ENCODE measurements around the gene GSG1L.

The GSG1L gene

GRCh38 chr16:27806986-27807385, 256.5 kb downstream of the GSG1L start:
- no peak for ATAC-seq

DNA sequence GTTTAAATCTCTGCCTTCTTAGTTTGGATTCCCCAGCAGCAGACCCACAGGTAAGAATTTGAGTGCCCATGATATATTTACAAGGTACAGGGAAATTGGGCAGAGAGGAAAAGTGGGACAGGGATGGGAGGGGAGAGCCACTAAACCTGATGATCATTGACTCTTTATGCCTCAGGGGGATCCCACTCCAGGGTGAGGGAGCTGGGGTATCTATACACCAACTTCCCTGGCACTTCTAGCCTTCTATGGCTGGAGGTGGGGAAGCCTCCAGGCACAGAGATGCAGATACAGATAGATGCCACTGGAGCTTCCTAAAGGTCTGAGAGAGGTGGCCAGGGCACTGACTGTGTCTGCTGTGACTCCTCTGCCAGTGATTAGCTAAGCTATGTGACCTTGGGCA, 257.1 kb downstream of the GSG1L start:
- ATAC-seq, result no peak

DNA sequence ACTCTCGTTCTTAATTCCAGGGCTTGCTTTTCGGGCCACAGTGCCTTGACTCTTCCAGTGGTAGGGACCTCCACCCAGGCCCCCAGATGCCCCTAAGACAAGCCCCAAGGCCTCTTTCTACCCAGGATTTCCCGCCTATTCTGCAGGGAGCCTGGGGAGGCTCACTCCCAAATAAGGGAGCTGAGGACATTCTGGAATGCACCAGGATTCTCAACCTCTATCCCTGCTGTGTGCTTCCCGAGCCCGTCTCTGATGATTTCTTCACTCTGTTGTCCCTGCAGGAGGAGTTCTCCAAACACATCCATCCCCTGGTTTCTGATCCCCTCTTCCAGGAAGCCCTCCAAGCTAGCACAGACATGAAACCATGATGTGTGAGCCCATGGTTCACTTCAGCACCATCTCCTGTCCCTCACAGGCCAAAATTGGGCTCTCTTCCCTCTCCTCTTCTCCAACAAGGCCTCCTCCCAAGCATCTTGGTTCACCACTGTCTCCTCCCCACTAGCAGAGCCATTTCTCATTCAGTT, 257.6 kb downstream of the GSG1L start:
- no peak for ATAC-seq

DNA sequence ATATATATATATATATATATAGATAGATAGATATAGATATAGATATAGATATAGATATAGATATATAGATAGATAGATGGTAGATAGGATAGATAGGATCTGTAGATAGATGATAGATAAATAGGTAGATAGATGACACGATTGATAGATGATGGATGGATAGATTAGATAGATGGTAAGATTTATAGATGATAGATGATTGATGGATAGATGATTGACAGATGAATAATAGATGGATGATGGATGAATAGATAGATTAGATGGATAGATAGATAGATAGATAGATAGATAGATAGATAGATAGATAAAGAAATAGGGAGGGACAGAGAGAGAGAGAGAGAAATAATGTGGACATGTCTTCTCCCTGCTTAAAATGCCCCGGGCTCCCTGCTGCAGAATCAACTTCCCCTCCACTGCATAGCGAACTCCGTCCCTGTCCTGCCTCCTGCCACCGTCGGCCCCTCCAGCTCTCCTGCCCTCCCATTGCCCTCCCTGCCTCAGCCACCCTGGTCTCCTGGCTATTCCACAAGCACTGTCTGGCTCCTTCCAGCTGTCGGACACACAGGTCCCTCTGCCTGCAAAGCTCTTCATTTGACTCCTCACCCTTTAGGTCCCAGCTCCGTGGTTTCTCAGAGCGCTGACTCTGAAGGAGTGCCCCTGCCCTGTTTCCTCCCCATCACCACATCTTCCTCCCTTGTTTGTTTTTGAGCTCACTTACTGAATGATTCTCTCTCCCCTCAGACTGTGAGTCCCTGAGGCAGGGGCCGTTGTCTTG, 259.6 kb downstream of the GSG1L start:
- ATAC-seq, result no peak

- ATAC-seq, result no peak
Measured at GRCh38 chr16:27802664-27803439, 260.7 kb downstream of the GSG1L start.

DNA sequence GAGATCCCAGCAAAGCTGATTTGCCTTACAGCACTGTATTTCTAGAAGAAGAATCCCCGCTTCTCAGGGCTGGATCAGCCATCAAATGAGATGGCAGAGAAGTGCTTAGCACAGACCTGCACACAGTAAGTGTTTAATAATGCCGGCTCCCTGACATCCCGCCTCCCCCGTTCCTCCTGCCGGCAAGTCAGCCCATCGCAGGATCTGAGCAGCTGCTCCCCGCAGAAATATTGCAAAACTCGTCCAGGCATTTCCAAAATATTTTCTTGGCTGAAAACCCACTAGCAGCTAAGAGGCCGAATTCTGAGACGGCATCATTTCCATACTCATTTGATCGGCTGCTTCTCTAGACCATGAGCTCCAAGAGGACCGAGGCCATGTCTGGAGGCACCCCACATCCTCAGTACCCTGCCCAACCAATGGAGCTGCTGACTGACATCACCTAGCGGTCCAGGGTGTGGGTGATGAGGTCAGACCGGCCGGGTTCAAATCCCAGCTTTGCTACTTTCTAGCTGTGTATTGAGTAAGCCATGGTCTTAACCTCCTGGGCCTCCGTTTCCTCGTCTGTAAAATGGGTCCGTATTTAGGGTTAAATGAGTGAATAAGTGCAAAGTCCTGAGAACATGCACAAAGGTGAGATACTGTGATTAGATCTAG, 262.1 kb downstream of the GSG1L start:
- no peak for ATAC-seq

DNA sequence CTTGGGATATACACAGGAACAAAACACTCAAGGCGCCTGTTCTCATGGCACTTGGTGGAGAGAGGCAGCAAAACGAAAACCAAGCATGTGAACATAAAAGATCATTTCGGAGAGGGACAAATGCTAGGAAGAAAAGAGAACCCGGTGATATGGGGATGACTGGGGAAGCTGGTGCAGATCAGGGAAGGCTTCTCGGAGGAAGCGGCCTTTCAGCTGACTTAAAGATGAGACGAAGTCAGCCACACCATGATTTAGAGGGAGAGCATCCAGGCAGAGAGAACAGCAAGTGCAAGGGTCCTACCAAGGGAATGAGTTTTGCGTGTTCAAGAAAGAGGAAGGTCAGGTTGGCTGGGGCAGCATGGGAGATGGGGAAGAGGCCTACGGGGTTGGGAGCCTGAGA, 262.7 kb downstream of the GSG1L start:
- ATAC-seq, result no peak

DNA sequence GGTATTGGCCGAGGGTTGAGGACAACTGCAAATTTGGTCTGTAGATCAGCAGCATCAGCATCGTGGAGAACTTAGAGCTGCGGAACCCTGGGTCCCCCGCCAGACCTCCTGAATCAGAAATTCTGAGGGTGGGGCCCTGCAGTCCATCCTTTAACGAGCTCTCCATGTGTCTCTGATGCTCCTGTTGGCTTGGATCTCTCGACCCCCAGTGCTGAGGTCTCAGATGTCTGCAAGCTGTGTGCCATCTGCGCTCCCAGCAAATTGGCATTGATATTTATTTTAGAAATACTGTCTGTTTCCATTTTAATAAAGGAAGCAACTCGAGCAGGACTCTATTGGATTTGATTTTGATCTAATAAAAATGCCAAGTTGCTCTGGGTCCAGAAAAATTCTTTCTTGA, 263.6 kb downstream of the GSG1L start:
- no peak for ATAC-seq

DNA sequence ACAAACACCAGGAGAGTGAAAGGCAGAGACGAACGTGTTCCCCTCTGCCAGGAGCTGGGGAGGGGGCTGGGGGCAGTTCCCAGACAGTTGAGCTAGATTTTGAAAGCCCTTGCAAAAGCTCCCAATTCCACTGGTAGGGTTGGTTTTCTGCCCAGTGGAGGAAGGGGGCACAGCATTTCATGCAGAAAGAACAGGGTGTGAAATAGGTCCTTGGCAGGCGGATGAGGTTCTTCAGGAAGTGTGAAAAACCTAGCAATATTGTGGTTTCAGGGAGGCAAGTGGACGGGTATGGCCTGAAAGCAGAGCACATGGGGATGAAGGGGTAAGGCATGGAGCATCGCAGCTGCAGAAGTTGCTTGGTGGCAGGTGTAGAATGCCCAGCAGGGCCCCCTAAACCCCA, 265.3 kb downstream of the GSG1L start:
- no peak for ATAC-seq

DNA sequence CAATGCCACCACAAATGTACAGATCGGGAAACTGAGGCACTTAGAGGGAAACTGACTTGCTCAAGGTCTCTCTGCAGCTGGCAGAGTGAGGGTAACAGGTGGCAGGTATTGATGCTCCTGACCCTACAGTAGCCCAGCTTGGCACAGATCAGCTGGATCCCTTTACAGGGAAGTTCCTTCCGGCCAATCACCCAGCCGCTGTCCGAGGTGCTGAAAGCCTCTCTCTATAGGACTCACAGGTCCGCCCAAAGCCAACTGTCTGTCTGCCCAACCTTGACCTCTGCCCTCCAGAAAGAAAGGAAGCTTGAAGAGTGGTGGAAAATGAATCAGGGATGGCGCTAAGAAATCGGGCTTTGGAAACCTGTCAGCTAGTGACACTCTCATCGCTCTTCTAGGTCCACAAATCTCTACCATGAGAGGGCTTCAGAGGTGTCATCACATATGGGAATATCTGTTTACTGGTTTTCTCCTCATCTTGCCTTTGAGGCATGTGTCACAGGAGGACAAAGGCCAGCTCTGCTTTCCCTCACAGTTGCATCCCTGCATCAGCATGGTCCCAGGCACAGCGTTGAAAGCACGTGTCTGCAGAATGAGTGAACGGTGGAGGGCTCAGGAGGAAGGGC, 267.4 kb downstream of the GSG1L start:
- ATAC-seq, result no peak

GRCh38 chr16:27793249-27793622, 270.3 kb downstream of the GSG1L start:
- no peak for ATAC-seq

DNA sequence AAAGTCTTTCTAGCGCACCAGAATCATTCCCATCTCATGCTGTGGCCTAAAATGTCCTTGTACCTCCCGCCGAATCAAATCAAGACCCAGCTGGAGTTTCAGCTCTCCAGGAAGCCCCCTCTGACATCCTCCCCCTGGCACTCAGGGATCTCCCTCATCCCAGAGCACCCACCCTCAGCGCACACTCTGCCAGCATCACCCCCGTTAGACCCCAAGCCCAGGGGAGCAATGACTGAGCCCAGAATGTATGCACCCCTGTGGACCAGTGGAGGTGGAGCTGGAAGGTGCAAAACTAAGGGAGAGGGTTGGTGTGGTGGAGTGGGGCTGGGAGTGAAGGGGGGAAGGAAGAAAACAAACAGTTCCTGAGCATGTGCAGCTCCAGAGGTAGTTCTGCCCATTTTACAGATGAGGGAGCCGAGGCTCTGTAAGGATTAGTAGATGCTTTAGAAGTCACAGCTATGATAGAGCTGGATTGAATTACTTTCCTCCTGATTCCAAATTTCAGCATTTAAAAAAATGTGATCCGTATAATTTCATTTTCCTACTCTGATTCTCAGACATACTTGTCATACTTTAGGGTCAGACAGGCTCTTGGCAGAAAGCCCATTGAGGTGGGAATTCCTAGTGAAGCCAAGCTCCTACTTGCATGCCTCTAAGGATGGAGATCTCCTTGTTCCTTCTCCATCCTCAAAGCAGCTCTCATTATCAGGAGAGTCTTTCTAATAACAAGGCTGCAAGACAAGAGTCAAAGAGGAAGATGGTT, 270.8 kb downstream of the GSG1L start:
- ATAC-seq, result no peak

DNA sequence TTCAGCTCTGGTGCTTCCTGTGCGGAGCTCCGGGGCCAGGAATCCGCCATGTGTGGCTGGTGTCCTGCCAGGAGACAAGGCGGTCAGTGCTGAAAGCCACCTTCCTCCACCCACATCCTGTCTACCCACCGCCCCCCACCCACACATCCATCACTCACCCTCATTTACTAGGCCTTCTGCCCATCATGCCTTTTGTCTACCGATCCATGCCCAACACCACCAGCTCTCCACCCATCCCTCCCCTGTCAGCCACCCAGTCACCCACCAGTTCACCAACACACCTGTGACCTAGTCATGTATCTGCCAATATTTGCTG, 272.2 kb downstream of the GSG1L start:
- ATAC-seq, result no peak

GRCh38 chr16:27790546-27791403, 272.7 kb downstream of the GSG1L start:
- ATAC-seq, result no peak

- no peak for ATAC-seq
Measured at GRCh38 chr16:27789595-27790241, 273.8 kb downstream of the GSG1L start.

DNA sequence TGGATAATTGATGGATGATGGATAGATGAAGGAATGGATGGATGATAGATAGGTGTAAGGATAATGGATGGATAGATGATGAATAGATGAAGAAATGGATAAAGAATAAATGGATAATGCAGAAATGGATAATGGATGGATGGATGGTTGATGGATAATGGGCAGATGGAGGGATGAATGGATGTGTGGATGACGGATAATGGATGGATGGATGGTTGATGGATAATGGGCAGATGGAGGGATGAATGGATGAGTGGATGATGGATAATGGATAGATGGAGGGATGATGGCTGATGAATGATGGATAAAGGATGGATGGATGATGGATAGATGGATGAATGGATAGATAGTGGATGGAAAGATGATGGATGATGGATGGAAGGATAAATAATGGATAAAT, 274.4 kb downstream of the GSG1L start:
- no peak for ATAC-seq

DNA sequence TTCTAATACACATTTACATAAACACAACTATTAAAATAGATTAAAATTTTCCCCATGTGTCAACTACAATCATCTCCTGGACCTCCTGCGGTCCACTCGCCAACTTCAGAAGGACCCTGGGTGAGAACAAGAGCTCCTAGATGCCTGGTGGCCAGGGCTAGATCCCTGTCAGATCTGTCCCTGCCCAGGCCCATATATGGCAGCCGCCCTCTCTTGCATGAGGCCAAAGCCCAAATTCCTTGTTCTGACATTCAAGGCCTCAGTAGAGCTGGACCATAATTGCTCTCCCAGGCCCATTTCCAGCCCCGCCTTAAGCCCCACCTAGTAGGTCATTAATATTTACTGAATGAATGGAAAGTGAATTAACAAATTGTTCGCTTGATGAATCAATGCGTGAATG, 275.8 kb downstream of the GSG1L start:
- no peak for ATAC-seq

GRCh38 chr16:27786923-27787625, 276.4 kb downstream of the GSG1L start:
- ATAC-seq, result no peak

DNA sequence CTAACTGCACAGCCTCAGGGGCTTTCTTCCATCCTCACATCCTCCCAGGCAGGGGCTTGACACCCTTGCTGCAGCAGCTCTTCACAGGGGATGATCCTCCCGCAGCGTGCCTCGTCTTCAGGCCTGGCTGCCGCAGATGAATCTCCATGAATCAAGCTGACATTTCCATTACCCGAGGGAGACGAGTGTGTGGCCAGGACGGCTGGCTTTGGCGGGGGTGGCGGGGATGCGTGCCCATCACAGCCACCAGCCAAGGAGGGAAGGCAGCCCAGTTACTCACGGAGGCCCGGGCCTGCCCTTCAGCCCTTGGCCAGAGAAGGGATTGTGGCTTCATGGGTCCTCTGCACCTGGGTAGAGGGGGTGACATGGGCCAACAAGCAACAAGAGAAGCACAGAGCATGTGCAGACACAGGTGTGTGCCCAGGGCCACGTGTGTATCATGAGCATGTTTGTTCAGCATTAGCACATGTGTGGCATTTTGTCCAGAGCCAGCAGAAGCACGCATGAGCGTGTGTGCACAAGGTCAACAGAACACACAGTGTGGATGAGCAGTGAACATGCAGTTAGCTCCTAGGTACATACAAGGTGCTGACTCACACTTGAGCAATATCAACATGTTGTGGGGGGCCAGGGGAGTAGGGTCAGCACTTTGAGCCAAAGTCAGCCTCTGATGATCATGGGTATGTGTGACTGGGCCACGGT, 277.1 kb downstream of the GSG1L start:
- ATAC-seq, result no peak

DNA sequence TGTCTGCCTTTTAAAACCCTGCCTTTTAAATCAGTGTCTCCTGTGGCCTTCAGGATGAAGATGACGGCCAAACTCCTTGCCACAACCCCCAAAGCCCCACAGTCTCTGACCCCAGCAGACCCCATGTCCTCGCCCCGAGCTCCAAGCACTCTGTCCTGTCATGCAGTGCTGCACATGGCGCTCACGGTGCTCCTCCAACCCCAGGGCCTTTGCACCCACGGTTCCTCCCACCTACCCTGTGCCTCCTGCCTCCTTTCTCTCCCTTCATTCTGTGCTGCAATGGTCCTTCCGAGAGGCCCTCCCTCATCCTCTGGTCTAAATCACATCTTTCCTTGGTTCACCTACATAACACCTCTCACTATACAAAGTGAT, 278.2 kb downstream of the GSG1L start:
- ATAC-seq, result no peak
